G401 (cell line): ENCODE results near the gene CNR2. TPM values are rescaled to one million over a fixed set of nuclear protein-coding genes. Genes with fewer than 3 reads are reported as not detected.
"Not testable (repeated sequence)": the region's sequence is repeated elsewhere in the genome, so short reads cannot be mapped to it uniquely, and the experiment has no call there.

Source experiments
- DNase-seq: peaks from one replicate; pipeline ENCODE4 v3.0.0-alpha.2; 2015; ENCODE audit warnings: low spot score
- in situ Hi-C: cut with HindIII; loops from 2 replicates; pipeline ENCODE4 v1.10.0; 2016; ENCODE audit warnings: low sequenced_read_pairs, mixed read lengths
- total RNA-seq: library from RNA; depleted of rRNA; stranded (reverse); fragments of >200 nt; shearing (Covaris generic); gene quantifications from 2 replicates; pipeline ENCODE4 v1.2.3, GENCODE V29; 2014

The CNR2 gene
- total RNA-seq, 1 experiment from 2014 or later, result not detected

DNA sequence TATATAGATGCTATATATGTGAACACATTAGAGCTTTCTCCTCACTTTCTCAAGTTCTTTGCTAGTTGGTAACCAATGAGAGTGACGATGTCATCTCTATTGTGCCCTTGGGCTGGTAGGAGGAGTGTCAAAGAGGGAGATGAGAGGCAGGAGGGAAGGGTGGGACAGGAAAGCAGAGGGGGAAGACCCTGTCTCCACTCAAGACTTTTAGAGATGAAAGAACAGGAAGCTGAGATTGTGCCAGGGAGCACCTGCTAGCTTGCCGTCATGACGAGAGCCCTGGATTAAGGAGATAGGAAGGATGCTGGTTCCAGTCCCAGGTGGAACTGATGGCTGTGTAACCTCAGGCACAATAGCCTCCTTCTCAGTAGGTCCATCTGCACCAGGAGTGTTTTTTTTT lies 16.7 kb downstream of the CNR2 start:
- in situ Hi-C loops, result no loop called here
- no peak for DNase-seq

DNA sequence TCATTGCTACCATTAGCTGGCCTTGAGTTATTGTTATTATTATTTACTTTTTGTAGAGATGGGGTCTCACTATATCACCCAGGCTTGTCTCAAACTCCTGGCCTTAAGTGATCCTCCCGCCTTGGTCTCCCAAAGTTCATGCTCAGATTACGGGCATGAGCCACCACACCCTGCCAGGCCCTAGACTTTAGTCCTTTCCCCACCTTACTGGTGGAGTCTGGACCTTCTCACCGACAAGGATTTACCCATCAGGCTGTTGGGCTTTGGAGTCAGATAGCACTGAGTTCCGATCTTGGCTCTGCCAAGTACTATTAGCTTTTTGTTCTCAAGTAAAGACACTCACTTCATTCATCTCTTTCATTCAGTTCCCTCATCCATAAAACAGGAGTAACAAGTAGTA lies 17.2 kb downstream of the CNR2 start:
- in situ Hi-C loops, result no loop called here
- DNase-seq, result no peak

DNA sequence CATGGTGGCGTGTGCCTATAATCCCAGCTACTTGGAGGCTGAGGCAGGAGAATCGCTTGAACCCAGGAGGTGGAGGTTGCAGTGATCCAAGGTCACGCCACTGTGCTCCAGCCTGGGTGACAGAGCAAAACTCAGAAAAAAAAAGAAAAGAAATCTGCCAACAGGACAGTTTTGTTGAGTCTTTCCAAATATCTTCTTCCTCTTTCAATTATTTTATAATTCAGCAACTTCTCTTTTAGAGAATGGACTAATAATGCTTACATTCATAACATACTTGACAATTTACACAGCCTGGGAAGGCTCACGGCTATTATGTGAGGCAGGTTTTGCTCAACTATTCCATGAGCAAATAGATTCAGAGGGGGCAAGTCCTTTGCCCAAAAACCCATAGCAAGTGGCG lies 18.1 kb downstream of the CNR2 start:
- in situ Hi-C loops, result no loop called here

DNA sequence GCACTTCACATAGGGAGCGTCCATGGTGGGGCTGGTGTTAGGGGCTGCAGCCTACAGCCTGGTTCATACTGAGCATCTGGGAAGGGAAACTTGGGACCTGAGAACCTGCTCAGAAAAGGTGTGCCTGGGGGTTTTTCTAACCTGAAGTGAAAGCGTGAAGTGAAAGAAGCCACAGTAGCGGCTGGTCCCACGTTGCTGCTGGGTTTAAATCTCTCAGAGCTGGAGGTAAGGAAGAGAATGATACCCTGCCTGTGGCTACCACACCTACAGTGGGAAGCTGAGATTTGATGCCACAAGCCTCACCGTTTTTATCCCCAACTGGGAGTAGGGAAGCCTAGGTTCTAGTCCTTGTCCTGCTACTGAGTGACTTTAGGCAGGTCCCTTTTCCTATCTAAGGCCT lies 24.1 kb downstream of the CNR2 start:
- DNase-seq, result no peak
- in situ Hi-C loops, result no loop called here

More for the DNA sequence above, 18.1 kb downstream of the CNR2 start:
- no peak for DNase-seq

DNA sequence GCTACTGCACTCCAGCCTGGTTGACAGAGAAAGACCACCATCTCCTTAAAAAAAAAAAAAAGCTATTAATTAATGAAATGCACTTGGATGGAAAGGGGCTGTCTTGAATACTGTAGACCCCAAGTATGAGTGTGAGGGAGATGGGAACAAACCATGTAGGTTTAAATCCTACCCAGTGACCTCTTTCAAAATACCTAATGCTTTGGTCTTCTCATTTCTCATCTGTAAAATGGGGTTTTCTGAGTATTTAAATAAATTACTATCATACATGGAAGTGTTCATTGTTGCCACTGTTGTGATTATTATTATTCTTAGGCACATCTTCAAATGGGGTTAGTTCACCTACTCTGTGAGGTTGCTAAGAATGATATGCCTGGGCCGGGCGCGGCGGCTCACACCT lies 27.9 kb downstream of the CNR2 start:
- DNase-seq, result no peak
- in situ Hi-C loops, result no loop called here

DNA sequence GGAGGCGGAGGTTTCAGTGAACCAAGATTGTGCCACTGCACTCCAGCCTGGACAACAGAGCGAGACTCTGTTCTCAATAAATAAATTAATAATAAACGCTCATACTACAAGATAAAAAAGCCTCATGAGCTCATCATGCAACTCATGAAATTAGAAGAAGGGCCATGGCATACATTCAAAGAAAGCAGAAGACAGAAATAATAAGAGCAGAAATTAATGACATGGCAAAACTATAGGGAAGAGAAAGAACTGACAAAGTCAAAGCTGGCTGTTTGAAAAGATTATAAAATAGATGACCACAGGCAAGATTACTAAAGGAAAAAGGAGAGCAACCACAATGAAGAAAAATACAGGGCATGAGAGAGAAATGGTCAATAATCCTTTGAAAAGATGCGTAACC lies 30.4 kb downstream of the CNR2 start:
- in situ Hi-C loops, result no loop called here
- DNase-seq, result no peak

DNA sequence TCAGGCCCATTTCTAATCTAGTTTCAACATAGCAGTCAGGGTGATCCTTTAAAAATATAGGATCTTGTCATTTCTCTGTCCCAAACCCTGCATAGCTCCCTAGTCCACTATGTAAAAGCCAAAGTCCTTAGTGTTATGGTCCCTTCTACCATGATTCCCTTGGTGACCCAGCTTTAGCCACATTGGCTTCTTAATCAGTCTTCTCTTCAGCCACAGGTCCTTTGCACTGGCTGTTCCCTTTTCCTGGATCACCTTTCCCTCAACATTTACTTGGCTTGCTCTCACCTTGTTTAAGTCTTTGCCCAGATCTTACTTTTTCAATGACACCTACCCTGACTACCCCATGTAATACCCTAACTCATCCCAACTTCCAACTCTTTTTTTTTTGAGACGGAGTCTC lies 33.4 kb downstream of the CNR2 start:
- no peak for DNase-seq
- in situ Hi-C loops, result no loop called here

DNA sequence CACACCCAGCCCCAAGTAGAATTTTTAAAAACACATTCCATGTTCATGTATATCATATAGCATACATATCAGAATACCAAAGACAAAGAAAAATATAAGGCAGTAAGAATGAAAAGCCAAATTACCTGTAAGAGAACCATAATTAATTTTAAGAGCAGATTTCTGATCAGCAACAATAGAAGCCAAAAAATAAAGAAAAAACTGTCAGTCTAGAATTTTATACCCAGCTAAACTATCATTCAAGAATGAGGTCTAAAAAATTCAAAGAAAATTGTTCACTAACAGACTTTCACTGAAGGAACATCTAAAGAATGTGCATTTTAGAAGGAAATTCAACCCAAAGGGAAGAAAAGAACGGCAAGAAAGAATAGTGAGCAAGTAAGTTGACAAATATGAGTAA lies 34.5 kb downstream of the CNR2 start:
- DNase-seq, result no peak
- in situ Hi-C loops, result no loop called here

DNA sequence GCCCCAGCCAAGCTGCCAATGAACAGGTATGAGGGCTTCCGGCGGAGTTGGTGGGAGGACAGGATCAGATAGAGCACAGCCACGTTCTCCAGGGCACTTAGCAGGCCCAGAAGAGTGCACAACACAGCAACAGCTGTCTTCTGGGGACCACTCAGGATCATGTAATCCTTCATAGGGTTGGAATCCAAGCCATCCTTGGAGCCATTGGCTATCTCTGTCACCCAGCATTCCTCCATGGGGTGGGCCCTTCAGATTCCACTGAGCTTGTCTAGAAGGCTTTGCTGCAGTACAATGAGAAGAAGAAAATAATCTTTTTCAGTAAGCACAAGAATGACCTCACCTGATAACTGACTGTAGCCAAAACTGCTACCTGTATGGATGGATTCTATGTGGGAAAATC lies 37.8 kb downstream of the CNR2 start:
- in situ Hi-C loops, result no loop called here

DNA sequence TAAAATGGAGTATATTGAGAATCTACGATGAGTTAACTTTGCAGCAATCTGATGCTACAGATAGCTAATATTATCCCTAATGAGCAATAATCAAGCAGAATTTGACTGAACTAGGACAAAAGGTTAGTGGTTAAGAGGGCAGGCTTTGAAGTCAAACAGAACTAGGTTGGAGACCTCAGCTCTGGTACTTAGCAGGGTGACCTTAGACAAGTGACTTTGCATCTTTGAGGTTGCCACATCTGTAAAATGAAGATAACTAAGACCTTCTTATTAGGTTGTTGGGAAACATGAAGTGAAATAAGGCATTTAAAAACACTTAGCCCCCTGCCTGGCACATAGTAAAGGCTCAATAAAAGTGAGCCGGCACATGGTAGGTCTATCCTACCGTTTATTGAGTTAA lies 40.7 kb downstream of the CNR2 start:
- in situ Hi-C loops, result no loop called here
- no peak for DNase-seq

More for the DNA sequence above, 37.8 kb downstream of the CNR2 start:
- no peak for DNase-seq

DNA sequence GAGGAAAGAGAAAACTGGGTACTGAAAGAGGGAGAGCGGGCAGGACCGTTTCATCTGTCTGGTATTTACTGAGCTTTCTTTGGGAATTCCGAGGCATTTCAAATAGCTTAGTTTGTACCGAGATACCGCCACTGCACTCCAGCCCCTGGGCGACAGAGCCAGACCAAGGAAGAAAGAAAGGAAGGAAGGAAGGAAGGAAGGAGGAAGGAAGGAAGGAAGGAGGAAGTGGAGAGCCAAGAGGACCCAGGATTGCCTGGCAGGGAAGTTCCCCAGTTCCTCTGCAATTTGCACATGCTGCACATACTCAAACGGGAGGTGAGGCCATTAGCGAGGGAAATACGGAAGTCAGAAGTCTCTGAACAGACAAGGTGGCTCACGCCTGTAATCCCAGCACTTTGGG lies 44.1 kb downstream of the CNR2 start:
- no peak for DNase-seq
- in situ Hi-C loops, result no loop called here

DNA sequence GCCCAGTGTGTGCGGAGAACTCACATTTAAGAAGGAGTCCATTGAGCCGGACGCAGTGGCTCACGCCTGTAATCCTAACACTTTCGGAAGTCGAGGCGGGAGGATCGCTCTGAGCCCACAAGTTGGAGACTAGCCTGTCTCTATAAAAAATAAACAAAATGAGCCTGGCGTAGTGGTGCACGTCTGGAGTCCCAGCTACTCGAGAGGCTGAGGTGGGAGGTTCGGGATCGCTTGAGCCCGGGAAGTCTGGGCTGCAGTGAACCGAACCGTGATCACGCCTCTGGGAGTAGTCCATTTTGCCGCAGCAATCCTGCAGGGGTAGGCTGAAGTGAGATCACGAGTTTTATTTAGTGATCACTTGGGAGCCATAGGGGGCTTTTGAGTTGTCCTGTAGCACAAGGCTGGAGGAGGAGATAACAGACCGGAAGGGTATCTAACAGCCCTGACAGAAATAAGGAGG lies 44.6 kb downstream of the CNR2 start:
- in situ Hi-C loops, result no loop called here
- DNase-seq, result no peak

DNA sequence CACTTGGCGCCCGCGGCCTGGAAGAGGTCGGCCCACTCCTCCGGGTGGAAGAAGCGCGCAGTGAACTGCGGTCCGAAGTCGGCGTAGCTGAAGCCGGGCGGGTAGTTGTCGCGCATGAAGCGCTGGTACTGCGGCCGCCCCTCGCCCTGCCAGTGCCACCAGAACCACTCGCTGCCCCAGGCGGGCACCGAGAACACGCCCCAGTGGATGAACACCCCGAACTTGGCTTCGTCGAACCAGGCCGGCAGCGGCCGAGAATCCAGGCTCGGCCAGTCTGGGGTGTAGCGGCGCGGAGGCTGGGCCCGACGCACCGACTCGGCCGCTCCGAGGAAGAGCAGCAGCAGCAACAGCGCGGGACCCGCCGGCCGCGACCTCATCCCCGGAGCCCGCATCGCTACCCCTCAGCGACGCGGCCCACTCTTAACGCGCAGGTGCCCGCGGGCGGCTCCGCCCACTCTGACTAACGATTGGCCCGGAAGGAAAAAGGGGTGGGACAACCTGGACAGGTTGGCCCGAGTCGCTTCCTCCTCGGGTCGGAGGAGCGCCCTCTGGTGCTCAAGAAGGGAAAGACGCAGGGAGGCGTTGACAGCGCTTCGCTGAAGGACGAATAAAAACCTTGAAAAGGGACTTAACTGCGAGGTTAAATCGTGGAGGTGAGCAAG lies 45.1 kb downstream of the CNR2 start, which contains the start of gene FUCA1:
TSS of gene FUCA1 (minus strand) at position 396 of the 662 bp plus-strand sequence. CDS start at position 392, 4 bp downstream.
- DNase-seq, result peak; percentile 96
- in situ Hi-C loops, result no loop called here

DNA sequence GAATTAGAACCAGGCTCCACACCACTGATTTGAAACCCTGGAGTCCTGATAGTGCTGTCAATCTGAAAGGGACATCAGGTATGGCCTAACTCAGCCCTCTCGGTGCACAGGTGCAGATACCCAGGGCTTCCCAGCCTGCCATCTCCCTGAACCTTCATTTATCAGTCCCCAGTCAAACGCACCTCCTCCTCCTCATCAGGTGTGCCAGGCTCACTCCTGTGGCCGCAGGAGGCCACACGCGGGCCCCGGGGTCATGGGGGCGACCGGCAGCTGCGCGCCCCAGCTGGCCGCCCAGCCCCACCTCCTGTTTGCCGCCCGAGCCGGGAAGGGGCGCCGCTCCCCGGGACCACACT lies 45.6 kb downstream of the CNR2 start:
- peak; percentile 13 for DNase-seq
- in situ Hi-C loops, result no loop called here

DNA sequence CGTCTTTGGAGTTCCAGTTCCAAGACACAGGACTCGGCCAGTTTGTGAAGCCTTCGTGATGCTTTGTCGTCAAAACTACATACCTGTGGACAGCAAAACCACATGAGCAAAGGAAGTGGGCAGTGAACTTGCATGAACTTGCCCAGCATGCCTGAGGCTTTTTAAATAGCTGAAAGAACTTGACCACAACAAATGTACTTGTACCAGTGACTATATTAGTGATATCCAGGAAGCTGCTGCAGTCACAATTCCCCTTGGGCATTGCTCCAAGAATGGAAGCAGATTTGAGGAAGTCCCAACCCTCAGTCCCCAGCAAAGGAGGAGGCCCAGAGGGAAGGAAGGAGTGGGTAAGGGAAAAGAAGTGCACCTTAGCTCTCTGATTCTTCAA lies 47.6 kb downstream of the CNR2 start:
- no peak for DNase-seq
- in situ Hi-C loops, result no loop called here

DNA sequence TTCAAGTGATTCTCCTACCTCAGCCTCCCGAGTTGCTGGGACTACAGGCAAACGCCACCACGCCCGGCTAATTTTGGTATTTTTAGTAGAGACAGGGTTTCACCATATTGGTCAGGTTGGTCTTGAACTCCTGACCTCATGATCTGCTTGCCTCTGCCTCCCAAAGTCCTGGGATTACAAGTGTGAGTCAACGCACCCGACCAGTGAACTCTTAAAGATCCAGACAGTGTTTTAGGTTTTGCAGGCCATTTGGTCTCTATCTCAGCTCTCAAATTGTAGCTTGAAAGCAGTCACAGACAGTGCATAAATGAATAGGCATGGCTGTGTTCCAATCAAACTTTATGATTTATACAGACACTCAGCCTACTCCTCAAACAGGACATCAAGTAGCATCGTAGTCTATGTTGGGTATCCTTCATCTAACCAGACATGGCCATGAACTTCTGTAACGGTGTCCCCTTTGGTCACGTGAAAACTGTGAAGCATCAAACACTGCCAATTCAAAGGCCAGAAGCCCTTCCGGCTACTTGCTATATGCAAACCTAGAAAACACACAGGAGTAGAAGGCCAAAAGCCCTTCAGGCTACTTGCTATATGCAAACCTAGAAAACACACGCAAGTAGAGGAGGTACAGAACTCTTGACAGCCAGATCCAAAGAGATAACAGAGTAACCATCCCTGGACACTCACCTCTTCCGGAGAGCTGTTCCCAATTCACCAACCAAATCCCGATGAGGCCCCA lies 48.2 kb downstream of the CNR2 start:
- DNase-seq, result no peak
- in situ Hi-C loops, result no loop called here

DNA sequence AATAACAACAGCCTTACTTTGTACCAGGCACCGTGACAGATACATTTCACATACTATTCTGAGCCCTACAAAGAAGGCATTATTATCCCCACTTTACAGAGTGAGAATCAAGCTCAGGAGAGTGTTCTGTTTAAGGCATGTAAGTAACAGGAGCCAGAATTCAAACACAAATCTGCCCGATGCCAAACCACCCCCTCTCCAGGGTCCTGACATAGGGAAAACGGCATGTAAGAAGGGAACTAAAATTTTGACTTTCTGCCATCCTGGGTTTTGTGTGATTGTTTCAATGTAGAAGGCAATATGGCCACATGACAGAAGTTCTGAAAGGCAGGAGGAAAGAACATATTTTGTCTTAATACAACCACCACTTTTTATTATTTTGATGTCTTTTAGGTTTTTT lies 50.5 kb downstream of the CNR2 start:
- DNase-seq, result no peak
- in situ Hi-C loops, result no loop called here

DNA sequence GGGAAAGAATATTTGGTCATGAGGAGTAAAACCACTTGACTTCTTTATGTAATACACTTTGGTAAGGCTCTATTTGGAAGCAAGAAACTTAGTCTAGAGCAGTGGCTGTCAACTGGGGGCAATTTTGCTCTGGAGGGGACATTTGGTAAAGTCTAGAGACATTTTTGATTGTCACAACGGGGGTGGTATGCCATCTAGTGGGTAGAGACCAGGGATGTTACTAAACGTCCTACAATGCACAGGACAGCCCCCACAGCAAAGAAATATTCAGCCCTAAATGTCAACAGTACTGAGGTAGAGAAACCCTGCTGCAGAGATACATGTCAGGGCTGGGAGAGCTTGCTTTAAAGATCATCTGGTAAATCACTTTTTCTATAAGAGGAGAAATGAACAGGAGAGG lies 58.6 kb downstream of the CNR2 start:
- in situ Hi-C loops, result no loop called here
- no peak for DNase-seq

DNA sequence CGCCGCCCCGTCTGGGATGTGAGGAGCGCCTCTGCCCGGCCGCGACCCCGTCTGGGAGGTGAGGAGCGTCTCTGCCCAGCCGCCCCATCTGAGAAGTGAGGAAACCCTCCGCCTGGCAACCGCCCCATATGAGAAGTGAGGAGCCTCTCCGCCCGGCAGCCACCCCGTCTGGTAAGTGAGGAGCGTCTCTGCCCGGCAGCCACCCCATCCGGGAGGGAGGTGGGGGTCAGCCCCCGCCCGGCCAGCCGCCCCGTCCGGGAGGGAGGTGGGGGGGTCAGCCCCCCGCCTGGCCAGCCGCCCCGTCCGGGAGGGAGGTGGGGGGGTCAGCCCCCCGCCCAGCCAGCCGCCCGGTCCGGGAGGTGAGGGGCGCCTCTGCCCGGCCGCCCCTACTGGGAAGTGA lies 60.0 kb downstream of the CNR2 start:
- DNase-seq, in situ Hi-C loops: not testable (repeated sequence)

DNA sequence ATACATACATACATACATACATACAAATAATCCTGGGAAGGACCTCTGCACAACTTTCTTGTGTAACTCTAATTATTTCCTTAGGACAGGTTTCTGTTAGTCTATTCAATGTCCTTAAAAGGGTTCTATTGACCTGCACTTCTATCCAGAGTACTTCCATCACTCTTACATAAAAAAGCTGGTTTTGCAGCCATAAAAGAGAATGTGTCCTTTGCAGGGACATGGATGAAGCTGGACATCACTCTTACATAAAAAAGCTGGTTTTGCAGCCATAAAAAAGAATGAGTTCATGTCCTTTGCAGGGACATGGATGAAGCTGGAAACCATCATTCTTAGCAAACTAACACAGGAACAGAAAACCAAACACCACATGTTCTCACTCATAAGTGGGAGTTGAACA lies 61.8 kb downstream of the CNR2 start:
- DNase-seq, in situ Hi-C loops: not testable (repeated sequence)
